Measurements from ENCODE around the gene SBF2. TPM values are rescaled to one million over a fixed set of nuclear protein-coding genes. Genes with fewer than 3 reads are reported as not detected.
"Not testable (repeated sequence)": the region's sequence is repeated elsewhere in the genome, so short reads cannot be mapped to it uniquely, and the experiment has no call there.

SBF2 gene
- total and polyA plus RNA-seq, 4 experiments from 2014 or later = 0.50 to 15.4 (median 10.2) TPM

DNA sequence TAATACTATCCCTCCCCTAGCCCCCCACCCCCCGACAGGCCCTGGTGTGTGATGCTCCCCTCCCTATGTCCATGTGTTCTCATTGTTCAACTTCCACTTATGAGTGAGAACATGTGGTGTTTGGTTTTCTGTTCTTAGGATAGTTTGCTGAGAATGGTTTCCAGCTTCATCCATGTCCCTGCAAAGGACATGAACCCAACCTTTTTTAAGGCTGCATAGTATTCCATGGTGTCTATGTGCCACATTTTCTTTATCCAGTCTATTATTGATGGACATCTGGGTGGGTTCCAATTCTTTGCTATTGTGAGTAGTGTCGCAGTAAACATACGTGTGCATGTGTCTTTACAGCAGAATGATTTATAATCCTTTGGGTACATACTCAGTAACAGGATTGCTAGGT, 29.3 kb downstream of the SBF2 start:
- intact Hi-C loops (cut with micrococcal nuclease); H3K36me3 ChIP-seq (ENCODE audit: insufficient read depth, low read length); H3K27me3 Mint-ChIP-seq; H3K4me3 ChIP-seq (ENCODE audit: low read length in 2 of 2); H3K9me3 ChIP-seq (ENCODE audit: control insufficient read depth in 1 of 2, low read length in 2 of 2); DNase-seq; CTCF ChIA-PET (ENCODE audit: partially characterized antibody); H3K4me1 ChIP-seq (ENCODE audit: insufficient read depth, low read length); H3K27ac Mint-ChIP-seq; H3K4me1 Mint-ChIP-seq; H3K27ac ChIP-seq (ENCODE audit: low read depth, low read length); H3K36me3 Mint-ChIP-seq; H3K27me3 ChIP-seq (ENCODE audit: insufficient read depth, low read length); POLR2A ChIA-PET (ENCODE audit: partially characterized antibody); H3K4me3 Mint-ChIP-seq; H3K9me3 Mint-ChIP-seq: not testable (repeated sequence)

DNA sequence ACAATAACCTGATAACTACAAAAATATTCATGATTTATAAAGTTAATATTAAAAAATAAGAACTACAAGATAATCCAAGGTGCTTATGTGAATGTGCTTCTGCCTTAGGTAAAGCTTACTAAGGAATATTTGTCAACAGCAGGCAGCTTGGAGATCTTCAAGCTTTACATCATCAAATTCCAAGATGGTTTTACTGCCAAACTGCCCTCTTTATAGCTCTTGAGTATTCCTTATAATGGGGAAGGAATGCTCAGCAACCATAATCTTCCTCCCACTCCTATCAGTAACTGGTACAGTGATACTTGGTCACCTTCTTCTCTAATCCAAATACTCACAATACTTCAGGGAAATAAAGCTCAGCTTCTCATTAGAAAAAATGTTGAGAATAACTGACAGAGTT, 30.1 kb downstream of the SBF2 start:
- ChIA-PET POLR2A (ENCODE audit: partially characterized antibody) (no interaction called here), CTCF (ENCODE audit: partially characterized antibody) (no interaction called here)
- H3K9me3 ChIP-seq (ENCODE audit: control insufficient read depth in 1 of 2, low read length in 2 of 2) = no peaks in the 10 kb centered on the region
- H3K27me3 ChIP-seq (ENCODE audit: insufficient read depth, low read length) = no peaks in the 10 kb centered on the region
- H3K4me1 Mint-ChIP-seq = peaks cover 0 to 6% (median 0%) of the 10 kb centered on the region in 4 donors
- H3K27me3 Mint-ChIP-seq = peaks cover 0 to 1% of the 10 kb centered on the region in 2 donors
- intact Hi-C loops (cut with micrococcal nuclease) = no loop called here
- no peak for DNase-seq
- H3K27ac Mint-ChIP-seq = no peak overlapping the region
- no peak overlapping the region for H3K4me3 Mint-ChIP-seq
- H3K4me1 ChIP-seq (ENCODE audit: insufficient read depth, low read length) = no peaks in the 10 kb centered on the region
- H3K36me3 Mint-ChIP-seq = peaks cover 0 to 4% of the 10 kb centered on the region in 2 donors
- H3K27ac ChIP-seq (ENCODE audit: low read depth, low read length) = no peak overlapping the region
- no peak overlapping the region for H3K4me3 ChIP-seq (ENCODE audit: low read length in 2 of 2)
- H3K9me3 Mint-ChIP-seq = no peaks in the 10 kb centered on the region
- no peaks in the 10 kb centered on the region for H3K36me3 ChIP-seq (ENCODE audit: insufficient read depth, low read length)

DNA sequence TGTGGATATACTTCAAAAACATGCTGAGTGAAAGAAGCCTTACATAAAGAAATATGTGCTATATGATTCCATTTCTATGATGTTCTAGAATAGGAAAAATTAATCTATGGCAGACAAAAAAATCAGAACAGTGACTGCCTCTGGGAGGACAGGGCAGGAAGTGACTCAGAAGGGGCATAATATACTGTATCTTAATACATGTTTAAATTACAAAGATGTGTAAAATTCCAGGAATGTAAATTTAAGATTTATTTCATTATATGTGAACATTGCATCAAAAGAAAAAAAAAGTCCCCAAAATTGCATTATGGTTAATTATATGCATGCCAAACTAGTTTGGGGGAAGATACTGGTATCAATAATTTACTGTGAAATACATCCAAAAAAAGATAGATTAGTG, 32.2 kb downstream of the SBF2 start:
- Histone ChIP-seq H3K27me3 (ENCODE audit: insufficient read depth, low read length) (no peaks in the 10 kb centered on the region), H3K4me1 (ENCODE audit: insufficient read depth, low read length) (no peaks in the 10 kb centered on the region), H3K27ac (ENCODE audit: low read depth, low read length) (no peak overlapping the region), H3K4me3 (ENCODE audit: low read length in 2 of 2) (no peak overlapping the region), H3K36me3 (ENCODE audit: insufficient read depth, low read length) (no peaks in the 10 kb centered on the region), H3K9me3 (ENCODE audit: control insufficient read depth in 1 of 2, low read length in 2 of 2) (no peaks in the 10 kb centered on the region)
- H3K36me3 Mint-ChIP-seq = peaks cover 0 to 4% of the 10 kb centered on the region in 2 donors
- no peak overlapping the region for H3K4me3 Mint-ChIP-seq
- peaks cover 0 to 9% (median 3%) of the 10 kb centered on the region in 4 donors for H3K4me1 Mint-ChIP-seq
- DNase-seq = no peak
- H3K27me3 Mint-ChIP-seq = peaks cover 0 to 1% of the 10 kb centered on the region in 2 donors
- H3K27ac Mint-ChIP-seq = no peak overlapping the region
- ChIA-PET CTCF (ENCODE audit: partially characterized antibody) (no interaction called here), POLR2A (ENCODE audit: partially characterized antibody) (no interaction called here)
- peaks cover 0 to 1% (median 0%) of the 10 kb centered on the region in 8 donors for H3K9me3 Mint-ChIP-seq
- intact Hi-C loops (cut with micrococcal nuclease) = no loop called here

DNA sequence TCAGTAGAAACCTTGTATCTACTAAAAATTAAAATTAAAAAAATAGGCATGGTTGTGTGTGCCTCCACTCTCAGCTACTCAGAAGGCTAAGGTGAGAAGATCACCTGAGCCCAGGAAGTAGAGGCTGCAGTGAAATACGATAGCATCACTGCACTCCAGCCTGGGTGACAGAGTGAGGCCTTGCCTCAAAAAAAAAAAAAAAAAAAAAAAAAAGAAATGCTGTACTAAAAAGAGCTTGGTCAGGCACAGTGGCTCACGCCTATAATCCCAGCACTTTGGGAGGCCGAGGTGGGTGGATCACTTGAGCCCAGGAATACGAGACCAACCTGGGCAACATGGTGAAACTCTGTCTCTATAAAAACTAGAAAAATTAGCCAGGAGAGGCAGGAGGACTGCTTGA, 36.5 kb downstream of the SBF2 start:
- no peak overlapping the region for H3K27ac Mint-ChIP-seq

DNA sequence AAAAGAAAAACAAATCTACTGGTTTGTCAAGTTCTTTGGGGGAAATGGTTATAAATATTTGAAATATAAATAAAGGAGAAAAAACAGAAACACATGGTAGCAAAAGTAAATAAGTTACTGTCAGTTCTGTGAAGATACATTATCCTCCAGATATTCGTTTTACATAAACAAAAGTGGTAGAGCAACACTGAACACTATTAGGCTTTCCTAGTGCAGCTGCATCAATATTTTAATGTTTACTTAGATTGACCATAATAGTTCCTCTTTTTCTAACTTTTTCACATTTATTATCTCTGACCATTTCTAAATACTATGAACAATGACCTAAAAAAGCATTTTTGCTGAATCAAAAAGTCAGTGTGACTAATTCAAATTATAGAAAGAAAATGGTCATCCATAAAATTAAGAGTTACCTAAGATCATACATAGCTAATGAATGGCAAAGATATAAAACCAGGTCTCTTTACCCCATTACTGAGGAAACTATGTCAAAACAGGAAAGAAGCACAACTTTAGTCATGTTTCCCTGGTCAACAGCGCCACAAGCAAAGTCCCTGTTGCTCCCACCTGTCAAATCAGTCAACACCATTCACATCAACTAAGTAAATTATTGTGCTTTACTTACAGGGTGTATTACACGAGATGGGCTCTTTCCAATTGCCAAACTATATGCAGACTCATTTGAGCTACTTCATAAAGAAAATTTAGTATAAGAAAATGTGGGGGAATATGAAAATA, 38.5 kb downstream of the SBF2 start:
- no peaks in the 10 kb centered on the region for H3K36me3 ChIP-seq (ENCODE audit: insufficient read depth, low read length)
- POLR2A ChIA-PET (ENCODE audit: partially characterized antibody) = no interaction called here
- H3K27me3 Mint-ChIP-seq = no peaks in the 10 kb centered on the region
- H3K4me3 Mint-ChIP-seq = no peak overlapping the region
- no peak for DNase-seq
- no peaks in the 10 kb centered on the region for H3K4me1 ChIP-seq (ENCODE audit: insufficient read depth, low read length)
- H3K27ac Mint-ChIP-seq = no peak overlapping the region
- H3K27ac ChIP-seq (ENCODE audit: low read depth, low read length) = no peak overlapping the region
- H3K9me3 Mint-ChIP-seq = peaks cover 0 to 1% (median 0%) of the 10 kb centered on the region in 8 donors
- H3K27me3 ChIP-seq (ENCODE audit: insufficient read depth, low read length) = no peaks in the 10 kb centered on the region
- intact Hi-C loops (cut with micrococcal nuclease) = loop anchor here (10.0 kb wide), 1 partner anchor 49 kb away; the partner anchor contains the start of gene ADM
- no peaks in the 10 kb centered on the region for H3K9me3 ChIP-seq (ENCODE audit: control insufficient read depth in 1 of 2, low read length in 2 of 2)
- CTCF ChIA-PET (ENCODE audit: partially characterized antibody) = interaction anchor here (1.1 kb wide), 1 partner anchor 47 kb away, joined by 4 read pairs; no protein-coding TSS in a partner anchor
- no peak overlapping the region for H3K4me3 ChIP-seq (ENCODE audit: low read length in 2 of 2)
- no peaks in the 10 kb centered on the region for H3K36me3 Mint-ChIP-seq
- peaks cover 2 to 10% (median 7%) of the 10 kb centered on the region in 4 donors for H3K4me1 Mint-ChIP-seq

More for the DNA sequence above, 36.5 kb downstream of the SBF2 start:
- Histone ChIP-seq H3K27me3 (ENCODE audit: insufficient read depth, low read length) (no peaks in the 10 kb centered on the region), H3K4me3 (ENCODE audit: low read length in 2 of 2) (no peak overlapping the region), H3K9me3 (ENCODE audit: control insufficient read depth in 1 of 2, low read length in 2 of 2) (no peaks in the 10 kb centered on the region), H3K4me1 (ENCODE audit: insufficient read depth, low read length) (no peaks in the 10 kb centered on the region), H3K27ac (ENCODE audit: low read depth, low read length) (no peak overlapping the region), H3K36me3 (ENCODE audit: insufficient read depth, low read length) (no peaks in the 10 kb centered on the region)
- Mint-ChIP-seq H3K4me1 (peaks cover 2 to 10% (median 7%) of the 10 kb centered on the region in 4 donors), H3K4me3 (no peak overlapping the region), H3K27me3 (no peaks in the 10 kb centered on the region), H3K9me3 (peaks cover 0 to 1% (median 0%) of the 10 kb centered on the region in 8 donors), H3K36me3 (no peaks in the 10 kb centered on the region)
- DNase-seq = no peak
- CTCF ChIA-PET (ENCODE audit: partially characterized antibody) = interaction anchor here (0.9 to 1.5 kb wide), 2 partner anchors 23 to 46 kb away, joined by 4 to 6 read pairs; no protein-coding TSS in a partner anchor
- intact Hi-C loops (cut with micrococcal nuclease) = loop anchor here (10.0 kb wide), 1 partner anchor 47 kb away; the partner anchor contains the start of gene ADM
- POLR2A ChIA-PET (ENCODE audit: partially characterized antibody) = no interaction called here

DNA sequence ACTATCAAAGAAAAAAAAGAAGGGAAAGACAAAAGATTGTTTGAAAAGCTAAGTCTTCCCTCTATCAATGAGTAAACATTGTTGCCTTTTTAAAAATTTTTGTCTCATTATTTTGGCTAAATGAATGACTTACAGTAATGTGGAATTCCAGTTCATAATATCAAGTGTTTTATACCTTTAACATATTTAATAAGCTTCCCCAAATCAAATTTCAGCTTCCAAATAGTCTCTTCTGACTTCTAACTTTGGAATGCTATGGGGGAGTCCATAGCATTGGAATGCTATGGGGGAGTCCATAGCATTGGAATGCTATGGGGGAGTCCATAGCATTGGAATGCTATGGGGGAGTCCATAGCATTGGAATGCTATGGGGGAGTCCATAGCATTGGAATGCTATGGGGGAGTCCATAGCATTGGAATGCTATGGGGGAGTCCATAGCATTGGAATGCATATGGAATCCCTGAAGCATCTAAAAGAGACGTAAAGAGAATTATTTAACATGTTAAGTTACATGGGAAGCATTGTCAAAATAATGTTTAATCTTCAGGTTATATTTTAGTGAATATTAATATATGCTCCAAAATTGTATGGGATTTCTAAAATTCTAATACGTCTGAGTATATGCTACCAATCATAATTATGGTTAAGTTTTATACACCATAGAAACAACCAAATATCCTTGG, 44.4 kb downstream of the SBF2 start:
- H3K27ac ChIP-seq (ENCODE audit: low read depth, low read length); H3K4me3 ChIP-seq (ENCODE audit: low read length in 2 of 2); H3K9me3 ChIP-seq (ENCODE audit: control insufficient read depth in 1 of 2, low read length in 2 of 2); H3K36me3 Mint-ChIP-seq; H3K4me1 Mint-ChIP-seq; H3K36me3 ChIP-seq (ENCODE audit: insufficient read depth, low read length); POLR2A ChIA-PET (ENCODE audit: partially characterized antibody); H3K4me3 Mint-ChIP-seq; H3K27me3 ChIP-seq (ENCODE audit: insufficient read depth, low read length); DNase-seq; H3K27me3 Mint-ChIP-seq; CTCF ChIA-PET (ENCODE audit: partially characterized antibody); H3K27ac Mint-ChIP-seq; H3K4me1 ChIP-seq (ENCODE audit: insufficient read depth, low read length); H3K9me3 Mint-ChIP-seq: not testable (repeated sequence)
- intact Hi-C loops (cut with micrococcal nuclease) = loop anchor here (10.0 kb wide), 1 partner anchor 55 kb away; the partner anchor contains the start of gene ADM

DNA sequence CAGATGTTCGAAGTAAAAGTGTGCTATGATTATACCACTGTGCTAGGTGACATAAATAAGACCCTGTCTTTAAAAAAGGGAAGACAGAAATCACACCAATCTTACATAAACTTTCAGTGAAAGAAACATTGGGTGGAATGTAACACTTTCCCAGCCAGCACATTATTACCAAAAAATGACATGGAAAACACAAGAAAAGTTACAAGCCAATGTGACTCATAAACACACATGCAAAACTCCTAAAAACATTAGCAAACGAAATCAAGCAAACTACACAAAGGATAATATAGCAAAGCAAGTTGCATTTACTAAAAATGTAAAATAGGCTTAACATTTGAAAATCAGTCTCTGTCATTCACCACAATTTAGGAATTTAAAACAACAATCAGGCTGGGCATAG, 47.0 kb downstream of the SBF2 start:
- Histone ChIP-seq H3K27ac (ENCODE audit: low read depth, low read length) (no peak overlapping the region), H3K4me3 (ENCODE audit: low read length in 2 of 2) (no peak overlapping the region), H3K27me3 (ENCODE audit: insufficient read depth, low read length) (no peaks in the 10 kb centered on the region), H3K9me3 (ENCODE audit: control insufficient read depth in 1 of 2, low read length in 2 of 2) (no peaks in the 10 kb centered on the region), H3K36me3 (ENCODE audit: insufficient read depth, low read length) (no peaks in the 10 kb centered on the region), H3K4me1 (ENCODE audit: insufficient read depth, low read length) (no peaks in the 10 kb centered on the region)
- POLR2A ChIA-PET (ENCODE audit: partially characterized antibody) = no interaction called here
- no peaks in the 10 kb centered on the region for H3K9me3 Mint-ChIP-seq
- peaks cover 0 to 7% of the 10 kb centered on the region in 2 donors for H3K36me3 Mint-ChIP-seq
- H3K27me3 Mint-ChIP-seq = no peaks in the 10 kb centered on the region
- H3K4me3 Mint-ChIP-seq = no peak overlapping the region
- no peak for DNase-seq
- CTCF ChIA-PET (ENCODE audit: partially characterized antibody) = no interaction called here
- H3K27ac Mint-ChIP-seq = no peak overlapping the region
- H3K4me1 Mint-ChIP-seq = peaks cover 0 to 4% (median 0%) of the 10 kb centered on the region in 4 donors
- intact Hi-C loops (cut with micrococcal nuclease) = no loop called here
